Endothelial cell of umbilical vein (primary cell): ENCODE results near the gene RPL9.

Experiments
- CTCF ChIP-seq, 2 donors: IDR thresholded peaks; 1 replicate in 1 of 2; 2 replicates in 1 of 2; pipeline ENCODE4 v1.5.1; 2011; ENCODE audit warnings: low read length in 2 of 2, mild to moderate bottlenecking in 2 of 2, moderate library complexity in 2 of 2, control low read depth in 1 of 2, inconsistent platforms in 1 of 2, low read depth in 1 of 2; ENCODE audit not compliant: insufficient read depth in 1 of 2; ENCODE audit errors: extremely low read depth in 1 of 2
- EZH2 ChIP-seq: IDR thresholded peaks from 2 replicates; pipeline ENCODE4 v1.6.1; 2012; ENCODE audit warnings: borderline replicate concordance, low read depth, mild to moderate bottlenecking, moderate library complexity, low read length, inconsistent platforms; ENCODE audit not compliant: severe bottlenecking
- FOS ChIP-seq: IDR thresholded peaks from 2 replicates; pipeline ENCODE4 v1.6.1; 2011; ENCODE audit warnings: mild to moderate bottlenecking, low read length, moderate library complexity, borderline replicate concordance; ENCODE audit not compliant: insufficient read depth
- GATA2 ChIP-seq: IDR thresholded peaks from 2 replicates; pipeline ENCODE4 v1.7.0; 2011; ENCODE audit warnings: low read depth, mild to moderate bottlenecking, moderate library complexity, mixed read lengths, low read length; ENCODE audit not compliant: insufficient read length, insufficient read depth
- JUN ChIP-seq: IDR thresholded peaks from 2 replicates; pipeline ENCODE4 v1.6.1; 2011; ENCODE audit warnings: borderline replicate concordance, low read depth; ENCODE audit not compliant: insufficient read length, insufficient read depth
- MAX ChIP-seq: IDR thresholded peaks from 2 replicates; pipeline ENCODE4 v1.6.1; 2011; ENCODE audit not compliant: insufficient read depth, insufficient read length
- MYC ChIP-seq: IDR thresholded peaks from one replicate; pipeline ENCODE4 v1.6.1; 2011; ENCODE audit warnings: mild to moderate bottlenecking, low read depth, low read length
- POLR2A ChIP-seq: IDR thresholded peaks from 2 replicates; pipeline ENCODE4 v1.6.1; 2012; ENCODE audit warnings: low read depth, mild to moderate bottlenecking, control low read depth, low read length
- POLR2AphosphoS5 ChIP-seq: IDR thresholded peaks from 2 replicates; pipeline ENCODE4 v1.6.1; 2012; ENCODE audit warnings: low read depth, mild to moderate bottlenecking, control low read depth, low read length, moderate library complexity; ENCODE audit not compliant: insufficient read depth

GRCh38 chr4:39486221-39486804, 27.6 kb upstream of the RPL9 start:
- TF ChIP-seq CTCF (IDR thresholded peaks at IDR 0.05; ENCODE audit: extremely low read depth in 1 of 2, insufficient read depth in 1 of 2, low read depth in 1 of 2, low read length in 2 of 2), result no peak
- TF ChIP-seq EZH2, result no peak
- no peak for TF ChIP-seq POLR2AphosphoS5
- TF ChIP-seq POLR2A, result no peak
- no peak for TF ChIP-seq MYC
- no peak for TF ChIP-seq JUN
- TF ChIP-seq MAX, result no peak
- TF ChIP-seq FOS, result no peak
- no peak for TF ChIP-seq GATA2
